Activated T-cell treated with anti-CD3 and anti-CD28 coated beads for 48 hours (primary cell): Measurements from ENCODE around the gene HSPBP1.
"Not testable (repeated sequence)": the region's sequence is repeated elsewhere in the genome, so short reads cannot be mapped to it uniquely, and the experiment has no call there.

Source experiments
- DNase-seq: peaks from one replicate; pipeline ENCODE4 v3.0.0-alpha.2; 2020; ENCODE audit warnings: low read depth

Gene HSPBP1

GRCh38 chr19:55239004-55239403, 40.9 kb downstream of the HSPBP1 start:
- DNase-seq = no peak

GRCh38 chr19:55238030-55238429, 41.9 kb downstream of the HSPBP1 start:
- DNase-seq = no peak

- no peak for DNase-seq
Measured at GRCh38 chr19:55232986-55233385, 46.9 kb downstream of the HSPBP1 start.

- no peak for DNase-seq
Measured at GRCh38 chr19:55232286-55232602, 47.7 kb downstream of the HSPBP1 start.

GRCh38 chr19:55231391-55232285, 48.3 kb downstream of the HSPBP1 start:
- DNase-seq = no peak

GRCh38 chr19:55230780-55231179, 49.1 kb downstream of the HSPBP1 start:
- no peak for DNase-seq

- no peak for DNase-seq
Measured at GRCh38 chr19:55230329-55230728, 49.6 kb downstream of the HSPBP1 start.

GRCh38 chr19:55229789-55230182, 50.1 kb downstream of the HSPBP1 start:
- DNase-seq = no peak

GRCh38 chr19:55229145-55229788, 50.6 kb downstream of the HSPBP1 start:
- no peak for DNase-seq

- no peak for DNase-seq
Measured at GRCh38 chr19:55228403-55229031, 51.4 kb downstream of the HSPBP1 start, which contains the start of gene TMEM86B. Gene TMEM86B, minus strand, starts transcription at chr19:55228763. Its CDS starts 22 bp downstream, at chr19:55228741.

GRCh38 chr19:55228015-55228391, 51.9 kb downstream of the HSPBP1 start:
- no peak for DNase-seq

GRCh38 chr19:55227241-55228014, 52.5 kb downstream of the HSPBP1 start:
- no peak for DNase-seq

GRCh38 chr19:55226788-55227187, 53.1 kb downstream of the HSPBP1 start:
- DNase-seq = no peak

- DNase-seq = no peak
Measured at GRCh38 chr19:55226273-55226672, 53.6 kb downstream of the HSPBP1 start.

GRCh38 chr19:55225415-55225958, 54.4 kb downstream of the HSPBP1 start:
- no peak for DNase-seq

- DNase-seq = not testable (repeated sequence)
Measured at GRCh38 chr19:55224679-55225414, 55.1 kb downstream of the HSPBP1 start.

- no peak for DNase-seq
Measured at GRCh38 chr19:55224038-55224665, 55.8 kb downstream of the HSPBP1 start.

- DNase-seq = no peak
Measured at GRCh38 chr19:55223291-55224037, 56.4 kb downstream of the HSPBP1 start.

- no peak for DNase-seq
Measured at GRCh38 chr19:55220525-55220924, 59.4 kb downstream of the HSPBP1 start.
